ENCODE measurements around the gene NKPD1.

The NKPD1 gene

DNA sequence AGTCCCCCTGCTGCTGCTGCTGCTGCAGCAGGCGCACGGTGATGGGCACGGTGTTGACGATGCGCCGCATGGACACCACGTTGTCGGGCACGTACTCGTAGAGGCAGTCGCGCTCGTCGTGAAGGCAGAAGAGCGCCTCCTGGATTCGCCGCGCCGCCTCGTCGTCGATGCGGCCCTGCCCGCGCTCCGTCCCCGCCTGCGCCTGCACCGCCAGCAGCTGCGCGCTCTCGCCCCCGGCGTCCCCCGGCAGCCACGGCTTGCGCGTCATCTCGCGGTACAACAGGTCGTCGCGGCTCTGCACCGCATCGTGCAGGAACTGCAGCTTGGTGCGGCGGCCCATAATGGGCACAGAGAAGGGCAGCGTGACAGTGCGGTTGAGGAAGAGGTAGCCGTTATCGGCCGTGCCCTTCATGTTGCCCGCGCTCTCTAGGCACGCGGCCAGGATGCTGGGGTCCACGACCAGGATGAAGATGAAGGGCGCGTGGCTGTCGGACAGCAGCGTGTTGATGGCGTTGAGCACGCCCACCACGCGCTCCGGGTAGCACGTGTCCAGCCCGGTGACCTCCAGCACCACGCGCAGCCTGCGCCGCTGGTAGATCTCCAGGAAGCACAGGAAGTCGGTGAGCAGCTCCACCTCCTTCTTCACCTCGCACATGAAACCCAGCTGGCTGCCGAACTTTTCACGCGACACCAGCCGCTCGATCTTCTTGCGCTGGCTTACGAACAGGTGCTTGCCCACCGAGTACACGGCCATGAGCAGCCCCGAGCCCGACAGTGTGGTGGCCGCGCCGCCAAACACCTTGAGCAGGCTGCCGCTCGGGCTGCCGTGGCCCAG lies 8.1 kb downstream of the NKPD1 start:
- FAIRE-seq, result no peak

DNA sequence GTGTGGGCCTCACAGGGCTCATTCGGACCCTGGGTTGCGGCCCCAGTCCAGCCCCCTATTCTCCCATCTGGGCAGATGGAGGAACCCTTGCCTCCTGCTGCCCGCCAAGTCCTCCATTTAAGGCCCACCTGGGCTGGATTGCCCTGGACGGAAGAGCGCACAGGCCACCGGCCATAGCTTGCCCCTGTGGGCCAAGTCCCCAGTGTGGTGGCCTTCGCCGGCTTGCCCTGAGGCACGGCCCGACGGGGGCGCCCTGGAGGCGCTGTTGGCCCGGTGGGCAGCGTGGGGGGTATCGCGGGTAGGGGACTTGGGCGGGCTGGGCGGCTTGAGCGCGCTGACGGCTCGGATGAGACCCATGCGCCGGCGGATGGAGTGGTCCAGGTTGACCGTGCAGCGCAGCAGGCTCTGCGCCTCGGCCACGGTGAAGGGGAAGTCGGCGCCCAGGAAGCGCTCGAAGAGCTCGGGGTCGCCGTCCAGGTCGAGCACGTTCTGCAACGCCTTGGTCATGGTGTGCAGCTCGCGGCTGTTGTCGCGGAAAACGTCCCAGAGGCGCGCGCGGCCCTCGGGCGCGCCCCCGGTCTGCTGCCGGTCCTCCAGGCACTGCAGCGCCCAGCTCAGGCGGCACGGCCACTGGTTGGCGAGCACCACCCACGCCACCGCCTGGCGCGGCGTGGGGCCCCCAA lies 8.8 kb downstream of the NKPD1 start:
- no peak for FAIRE-seq

DNA sequence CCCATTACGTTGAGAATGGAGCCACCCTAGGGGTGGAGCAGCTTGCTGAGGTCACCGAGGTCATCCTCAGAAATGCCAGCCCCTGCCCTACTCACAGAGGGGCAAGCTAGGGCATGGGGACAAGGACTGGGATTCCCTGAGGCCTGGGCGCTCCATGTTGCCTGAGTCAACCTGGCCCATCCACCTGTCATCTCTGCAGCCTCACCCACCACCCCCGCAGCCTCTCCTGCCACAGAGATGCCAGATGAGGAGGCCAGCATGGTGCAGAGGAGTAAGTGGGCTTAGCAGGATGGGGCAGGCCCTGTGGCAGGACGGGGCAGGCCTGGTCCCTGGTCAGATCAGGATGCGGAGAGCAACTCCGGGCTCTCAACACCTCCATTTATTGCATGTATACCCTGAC lies 9.5 kb downstream of the NKPD1 start:
- no peak for FAIRE-seq

DNA sequence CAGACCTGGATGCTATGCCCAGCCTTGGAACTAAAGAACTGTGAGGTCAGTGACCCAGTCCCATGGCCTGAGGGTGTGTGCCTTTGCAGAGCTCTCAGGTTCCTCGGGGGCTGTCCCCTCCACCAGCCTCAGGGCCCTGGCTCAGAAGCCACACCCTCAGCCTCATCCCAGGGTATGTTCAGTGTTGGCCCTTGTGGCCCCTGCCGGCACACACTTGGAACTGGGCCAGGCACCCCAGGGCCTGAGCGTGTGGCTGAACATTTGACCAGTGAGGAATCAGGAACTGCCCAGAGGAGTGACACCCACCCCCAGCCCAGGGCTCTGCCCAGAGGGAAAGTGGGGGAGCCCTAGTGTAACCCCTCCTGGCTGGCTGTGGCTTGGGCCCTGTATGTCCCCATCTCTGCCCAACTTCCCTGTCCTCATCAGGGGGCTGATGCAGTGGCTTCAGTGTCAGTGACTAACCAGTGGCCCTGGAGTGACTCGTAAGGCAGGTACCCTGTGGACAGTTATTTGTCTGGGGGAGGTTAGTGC lies 10.0 kb downstream of the NKPD1 start:
- no peak for FAIRE-seq

DNA sequence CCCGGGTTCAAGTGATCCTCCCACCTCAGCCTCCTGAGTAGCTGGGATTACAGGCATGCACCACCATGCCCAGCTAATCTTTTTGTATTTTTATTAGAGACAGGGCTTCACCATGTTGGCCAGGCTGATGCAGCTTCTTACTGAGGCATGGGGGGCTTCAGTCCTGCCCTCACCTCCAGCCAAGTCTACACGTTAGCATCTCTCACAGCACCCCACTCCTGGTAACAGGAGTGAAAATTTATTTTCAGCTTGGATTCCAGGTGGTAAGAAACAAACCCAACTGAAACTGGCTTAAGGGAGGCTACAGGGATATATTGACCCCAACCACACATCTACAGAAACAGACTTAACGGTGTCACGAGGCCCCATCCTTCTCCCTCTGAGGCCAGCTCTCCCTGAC lies 10.6 kb downstream of the NKPD1 start:
- no peak for FAIRE-seq

DNA sequence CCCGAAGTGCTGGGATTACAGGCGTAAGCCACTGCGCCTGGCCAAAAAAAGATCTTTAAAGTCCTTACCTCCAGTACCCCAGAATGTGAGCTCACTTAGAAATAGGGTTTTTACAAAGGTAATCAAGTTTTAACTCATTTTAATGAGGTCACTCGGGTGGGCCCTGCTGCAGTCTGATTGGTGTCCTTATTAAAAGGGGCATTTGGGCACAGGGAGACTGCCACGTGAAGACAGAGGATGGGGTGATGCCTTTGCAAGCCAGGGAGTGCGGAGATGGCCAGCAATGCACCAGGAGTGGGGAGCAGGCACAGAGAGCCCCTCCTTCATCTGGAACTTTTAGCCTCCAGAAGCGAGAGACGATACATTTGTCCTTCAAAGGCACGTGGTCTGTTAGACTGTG lies 11.7 kb downstream of the NKPD1 start:
- no peak for FAIRE-seq

DNA sequence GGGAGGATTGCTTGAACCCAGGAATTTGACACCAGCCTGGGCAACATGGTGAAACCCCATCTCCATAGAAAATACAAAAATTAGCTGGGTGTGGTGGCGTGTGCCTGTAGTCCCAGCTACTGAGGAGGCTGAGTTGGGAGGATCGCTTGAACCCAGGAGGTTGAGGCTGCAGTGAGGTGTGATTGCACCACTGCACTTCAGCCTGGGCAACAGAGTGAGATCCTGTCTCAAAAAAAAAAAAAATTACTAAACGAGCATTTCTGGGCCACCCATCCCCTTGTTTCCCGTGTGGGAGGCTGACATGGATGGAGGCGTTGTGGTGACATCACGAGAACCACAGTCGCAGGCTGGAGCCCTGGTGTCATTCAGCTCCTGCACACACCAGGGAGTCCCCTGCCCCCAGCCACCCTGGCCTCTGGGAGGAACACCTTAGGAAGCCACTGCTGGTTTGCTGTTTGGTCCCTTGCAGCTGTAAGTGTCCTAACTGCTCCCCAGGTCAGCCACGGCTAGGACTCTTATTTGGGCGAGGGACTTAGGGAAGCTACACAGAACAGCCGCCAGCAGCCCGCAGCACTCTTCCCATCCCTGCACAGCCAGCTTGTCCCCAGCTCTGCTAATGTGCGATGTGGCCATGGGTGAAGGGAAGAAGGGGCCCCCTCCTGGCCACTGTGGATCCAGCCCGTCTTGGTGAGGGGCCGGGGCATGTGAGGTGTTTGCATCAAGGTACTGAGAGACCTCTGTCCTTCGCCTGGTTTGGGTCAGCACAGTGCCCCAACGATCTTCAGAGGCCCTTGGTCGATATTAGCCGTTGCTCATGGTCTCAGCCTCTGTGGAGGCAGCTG lies 12.7 kb downstream of the NKPD1 start:
- no peak for FAIRE-seq

DNA sequence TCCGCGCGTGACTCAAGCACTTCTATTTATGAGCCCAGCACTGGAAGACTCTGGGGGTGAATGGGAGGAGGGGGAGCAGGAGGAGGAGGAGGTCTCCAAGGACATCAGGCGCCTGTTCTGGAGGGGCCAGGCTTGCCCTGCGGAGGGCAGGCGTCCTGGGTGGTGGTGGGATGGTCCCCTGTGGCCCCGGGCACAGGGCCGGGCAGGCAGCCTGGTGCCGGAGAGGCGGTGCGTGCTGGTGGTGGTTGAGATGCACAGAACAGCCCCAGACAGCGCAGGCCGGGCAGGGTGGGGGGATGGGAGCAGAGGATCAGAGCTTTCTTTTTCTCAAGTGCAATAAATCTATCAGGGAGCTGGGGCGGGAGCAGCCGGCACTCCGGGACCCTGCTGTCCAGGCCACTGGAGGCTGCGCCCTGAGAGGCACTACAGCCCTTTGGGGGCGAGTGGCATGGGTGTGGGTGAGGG lies 14.0 kb downstream of the NKPD1 start:
- no peak for FAIRE-seq

DNA sequence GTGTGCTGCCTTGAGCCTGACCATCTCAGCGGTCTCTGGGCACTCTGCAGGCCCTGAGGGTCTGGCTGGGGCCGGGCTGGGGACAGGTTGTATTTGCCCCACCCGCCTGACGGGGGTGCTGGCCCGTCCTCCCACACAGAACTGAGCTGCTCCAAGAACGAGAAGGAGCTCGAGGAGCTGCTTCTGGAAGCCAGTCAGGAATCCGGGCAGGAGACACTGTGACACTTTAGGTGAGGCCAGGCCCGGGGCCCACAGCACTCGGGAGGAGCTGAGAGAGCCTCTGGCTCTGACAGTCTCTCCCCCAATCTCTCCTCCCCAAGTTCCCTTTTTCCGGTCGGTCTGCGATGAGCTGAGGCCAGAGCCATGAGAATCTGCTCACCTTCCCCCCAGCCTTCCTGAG lies 14.5 kb downstream of the NKPD1 start:
- no peak for FAIRE-seq

DNA sequence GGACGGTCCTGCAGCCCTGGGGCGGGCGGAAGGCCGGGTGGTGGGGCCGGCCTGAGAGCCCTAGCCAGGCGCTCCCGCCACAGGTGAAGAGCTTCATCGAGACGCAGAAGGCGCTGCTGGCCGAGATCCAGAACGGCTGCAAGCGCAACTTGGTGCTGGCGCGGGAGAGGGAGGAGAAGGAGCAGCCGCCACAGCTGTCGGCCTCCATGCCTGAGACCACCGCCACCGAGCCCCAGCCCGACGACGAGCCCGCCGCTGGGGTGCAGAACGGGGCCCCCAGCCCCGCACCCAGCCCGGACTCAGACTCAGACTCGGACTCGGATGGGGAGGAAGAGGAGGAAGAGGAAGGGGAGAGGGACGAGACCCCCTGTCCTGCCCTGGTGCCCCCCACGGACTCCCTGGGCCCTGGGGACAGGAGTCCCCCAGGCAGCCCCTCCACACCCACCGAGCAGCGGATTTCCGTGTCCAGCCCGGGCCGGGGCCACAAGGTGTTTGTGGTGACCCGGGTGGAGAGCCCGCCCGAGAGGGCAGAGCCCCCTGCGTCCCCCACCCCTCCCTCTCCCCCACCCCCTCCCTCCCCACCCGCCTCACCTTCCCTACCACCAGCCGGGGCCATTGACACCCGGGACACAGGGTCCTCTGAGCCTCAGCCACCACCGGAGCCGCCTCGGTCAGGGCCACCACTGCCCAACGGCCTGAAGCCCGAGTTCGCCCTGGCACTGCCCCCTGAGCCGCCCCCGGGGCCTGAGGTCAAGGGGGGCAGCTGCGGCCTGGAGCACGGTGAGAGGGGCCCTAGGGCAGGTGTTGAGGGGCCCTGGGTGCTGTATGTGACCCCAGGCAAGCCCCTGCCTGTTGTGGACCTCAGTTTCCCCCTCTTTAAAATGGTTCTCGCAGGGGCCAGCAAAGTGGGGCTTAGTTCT lies 15.3 kb downstream of the NKPD1 start:
- FAIRE-seq, result no peak

DNA sequence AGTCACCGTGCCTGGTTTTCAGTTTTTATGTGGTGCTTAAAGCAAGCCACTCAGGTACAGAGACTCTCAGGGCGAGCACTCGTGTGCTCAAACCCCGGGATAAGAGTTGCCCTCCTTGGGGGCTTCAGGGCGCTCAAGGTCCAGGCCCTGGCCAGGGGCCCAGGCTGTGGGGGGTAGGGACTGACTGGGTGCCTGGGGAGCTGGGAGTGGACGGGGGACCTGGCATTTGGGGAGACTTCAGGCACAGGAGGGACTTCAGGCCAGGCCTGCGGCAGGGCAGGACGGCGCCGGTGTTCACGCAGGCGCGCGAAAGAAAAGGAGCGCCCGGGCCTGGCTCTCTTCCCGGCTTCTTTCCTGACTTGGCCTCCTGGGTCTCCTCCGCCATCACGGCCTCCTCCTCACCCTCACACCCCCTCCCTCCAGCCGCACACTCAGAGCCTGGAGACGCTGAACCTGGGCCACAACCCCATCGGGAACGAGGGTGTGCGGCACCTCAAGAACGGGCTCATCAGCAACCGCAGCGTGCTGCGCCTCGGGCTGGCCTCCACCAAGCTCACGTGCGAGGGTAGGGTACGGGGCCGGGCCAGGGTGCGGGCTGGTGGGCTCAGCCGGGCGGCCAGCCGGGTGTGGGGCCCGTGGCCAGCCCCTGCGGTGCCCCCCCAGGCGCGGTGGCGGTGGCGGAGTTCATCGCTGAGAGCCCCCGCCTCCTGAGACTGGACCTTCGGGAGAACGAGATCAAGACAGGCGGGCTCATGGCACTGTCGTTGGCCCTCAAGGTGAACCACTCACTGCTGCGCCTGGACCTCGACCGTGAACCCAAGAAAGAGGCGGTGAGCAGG lies 16.1 kb downstream of the NKPD1 start:
- no peak for FAIRE-seq

DNA sequence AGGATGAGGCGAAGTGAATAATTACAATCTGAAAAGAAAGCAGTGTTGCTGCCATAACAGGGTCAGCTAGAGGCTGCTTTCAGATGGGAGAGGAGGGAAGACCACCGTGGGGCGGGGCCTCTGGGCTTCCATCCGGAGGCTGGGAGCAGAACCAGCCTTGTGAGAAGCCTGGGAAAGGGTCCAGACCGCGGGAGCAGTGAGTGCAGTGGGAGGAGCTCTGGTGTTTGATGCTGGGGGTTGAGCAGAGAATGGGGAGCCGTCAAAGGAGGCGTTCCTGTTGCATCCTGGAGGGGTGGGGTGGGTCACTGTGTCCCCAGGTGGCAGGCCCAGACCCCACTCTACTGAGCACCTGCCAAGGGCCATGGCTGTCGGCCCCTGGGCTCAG lies 18.1 kb downstream of the NKPD1 start:
- FAIRE-seq, result no peak

DNA sequence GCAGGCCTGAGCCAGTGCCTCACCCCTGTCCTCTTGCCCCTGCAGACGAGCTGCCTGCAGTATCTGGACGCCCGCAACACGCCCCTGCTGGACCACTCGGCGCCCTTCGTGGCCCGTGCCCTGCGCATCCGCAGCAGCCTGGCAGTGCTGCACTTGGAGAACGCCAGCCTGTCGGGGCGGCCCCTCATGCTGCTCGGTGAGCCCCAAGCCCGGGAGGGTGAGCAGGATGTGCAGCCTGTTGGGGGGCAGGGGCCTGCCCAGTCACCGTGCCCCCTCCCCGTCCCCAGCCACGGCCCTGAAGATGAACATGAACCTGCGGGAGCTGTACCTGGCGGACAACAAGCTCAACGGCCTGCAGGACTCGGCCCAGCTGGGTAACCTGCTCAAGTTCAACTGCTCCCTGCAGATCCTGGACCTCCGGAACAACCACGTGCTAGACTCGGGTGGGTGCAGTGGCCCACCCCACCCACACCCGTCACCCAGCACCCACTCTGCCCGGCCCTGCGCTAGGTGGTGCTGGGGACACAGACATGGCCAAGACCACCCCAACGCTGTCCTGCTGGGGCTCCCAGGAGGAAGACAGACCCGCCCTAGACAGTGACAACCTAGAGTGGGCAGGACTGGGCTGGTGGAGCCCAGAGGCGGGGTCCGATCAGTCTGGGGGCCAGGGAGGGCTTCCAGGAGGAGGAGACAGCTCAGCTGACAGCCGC lies 18.6 kb downstream of the NKPD1 start:
- FAIRE-seq, result no peak

DNA sequence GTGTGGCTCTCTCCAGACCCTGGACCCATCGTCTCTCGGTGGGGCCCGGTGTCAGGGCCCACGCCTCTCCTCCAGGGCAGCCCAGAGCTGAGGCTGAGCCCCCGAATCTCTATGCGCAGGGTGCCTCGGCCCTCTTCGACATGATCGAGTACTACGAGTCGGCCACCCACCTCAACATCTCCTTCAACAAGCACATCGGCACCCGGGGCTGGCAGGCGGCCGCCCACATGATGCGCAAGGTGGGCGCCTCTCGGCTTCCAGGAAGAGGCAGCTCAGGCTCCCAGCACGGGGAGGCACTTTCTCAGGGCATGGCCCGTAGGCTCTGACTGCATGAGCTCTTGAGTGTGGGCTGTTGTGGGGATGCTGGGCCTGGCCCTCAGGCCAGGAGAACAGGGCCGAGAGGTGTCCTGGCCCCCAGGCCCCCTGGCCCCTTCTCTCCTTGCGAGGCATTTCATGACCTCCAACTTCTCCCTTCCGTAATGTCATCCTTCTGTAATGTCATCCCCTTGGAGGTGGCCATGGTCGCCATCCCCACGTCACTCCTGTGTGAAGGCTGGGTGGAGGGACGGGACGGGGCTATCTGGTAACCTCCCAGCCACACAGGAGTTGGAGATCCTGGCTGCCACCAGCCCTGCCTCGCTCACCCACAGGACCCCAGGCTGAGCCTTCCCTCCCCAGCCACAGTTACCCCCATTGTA lies 19.4 kb downstream of the NKPD1 start:
- FAIRE-seq, result no peak

DNA sequence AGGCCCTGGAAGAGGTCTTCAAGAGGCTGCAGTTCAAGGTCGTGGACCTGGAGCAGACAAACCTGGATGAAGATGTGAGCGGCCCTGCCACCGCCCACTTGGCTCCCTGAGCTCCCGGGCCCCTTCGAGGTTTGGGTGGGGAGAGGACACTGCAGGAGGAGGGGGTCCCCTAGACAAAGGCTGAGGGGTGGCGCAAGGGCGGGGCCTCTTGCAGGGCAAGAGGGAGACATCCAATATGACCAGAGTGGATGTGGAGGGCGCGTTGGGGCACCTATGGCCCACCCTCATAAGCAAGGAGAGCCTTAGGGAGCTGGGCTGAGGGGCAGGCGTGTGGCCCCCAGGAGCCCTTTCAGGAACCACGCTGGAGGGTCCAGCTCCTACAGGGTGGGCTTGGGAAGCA lies 20.2 kb downstream of the NKPD1 start:
- FAIRE-seq, result no peak

DNA sequence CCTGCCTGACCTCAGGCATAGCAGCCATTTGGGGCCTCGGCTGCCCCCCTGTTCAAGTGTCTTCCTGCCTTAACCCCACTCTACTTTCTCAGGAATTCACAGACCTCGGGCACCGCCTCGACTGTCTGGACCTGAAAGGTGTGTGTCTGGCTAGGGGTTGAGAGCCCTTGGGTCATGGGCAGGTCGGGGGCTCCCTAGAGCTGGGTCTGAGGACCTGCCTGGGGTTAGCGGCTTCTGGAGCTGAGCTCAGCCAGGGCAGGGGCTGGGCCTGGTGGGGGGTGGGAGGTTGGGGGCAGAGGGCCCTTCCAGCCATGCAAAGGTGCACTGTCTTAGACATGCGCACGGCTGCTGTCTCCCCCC lies 20.7 kb downstream of the NKPD1 start:
- FAIRE-seq, result no peak

DNA sequence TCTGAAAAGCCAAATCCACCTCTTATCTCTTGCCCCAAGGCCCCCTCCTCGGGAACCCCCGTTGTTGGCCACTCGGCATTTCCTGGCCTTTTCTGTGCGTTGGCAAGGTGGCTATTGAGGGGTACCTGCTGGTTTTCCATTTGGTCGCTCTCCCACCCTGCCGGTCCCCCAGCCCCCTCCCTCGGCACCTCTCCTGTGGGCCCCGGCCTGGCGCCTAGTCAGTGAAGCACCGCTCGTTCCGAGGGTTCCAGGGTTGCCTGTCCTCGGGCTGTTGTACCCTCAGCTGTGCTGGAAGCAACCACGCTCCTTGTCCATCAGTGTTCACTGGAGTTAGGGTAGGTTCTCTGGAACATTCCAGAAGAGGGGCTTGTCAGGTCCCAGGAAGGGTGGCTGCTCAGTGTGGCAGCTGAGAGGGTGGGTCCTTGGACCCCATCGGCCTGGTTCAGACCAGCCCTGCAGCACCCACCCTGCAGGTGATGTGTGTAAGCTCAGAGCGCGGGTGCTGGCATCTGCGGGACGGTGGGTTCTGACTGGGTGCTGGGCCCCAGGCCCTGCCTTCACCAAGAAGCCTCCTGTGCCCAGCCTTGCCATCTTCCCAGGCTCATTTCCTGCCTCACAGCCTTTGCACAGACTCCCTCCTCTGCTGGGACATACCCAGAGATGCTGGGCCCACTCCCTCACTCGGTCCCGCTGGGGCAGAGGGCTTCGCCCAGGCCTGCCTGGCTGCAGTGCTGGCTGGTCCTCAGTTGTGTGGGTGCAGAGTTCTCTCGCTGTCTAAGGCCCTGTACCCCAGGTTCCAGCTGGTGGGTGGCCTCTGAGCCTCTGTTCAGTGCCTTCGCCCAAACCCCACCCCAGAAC lies 21.3 kb downstream of the NKPD1 start:
- no peak for FAIRE-seq

DNA sequence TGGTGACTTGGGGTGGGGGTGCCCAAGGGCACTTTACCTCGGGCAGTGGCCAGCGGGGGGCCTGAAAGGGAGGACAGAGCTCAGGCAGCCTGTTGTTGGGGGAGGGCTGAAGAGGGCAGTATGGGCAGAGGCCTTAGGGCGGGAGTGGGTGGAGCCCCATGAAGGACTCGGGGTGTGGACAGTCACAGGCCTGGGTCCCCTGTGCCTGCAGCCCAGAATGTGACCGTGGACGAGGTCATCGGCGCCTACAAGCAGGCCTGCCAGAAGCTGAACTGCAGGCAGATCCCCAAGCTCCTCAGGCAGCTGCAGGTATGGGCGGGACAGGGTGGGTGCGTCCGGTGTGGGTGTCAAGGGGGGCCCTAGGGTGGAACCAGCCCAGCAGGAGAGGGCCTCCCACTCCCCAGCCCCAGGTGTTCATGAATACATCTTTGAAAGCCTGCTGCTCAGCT lies 22.5 kb downstream of the NKPD1 start:
- FAIRE-seq, result no peak

Measured in islet of Langerhans (tissue), 1 donor.